ENCODE results near the gene PITHD1.
"Not testable (repeated sequence)": the region's sequence is repeated elsewhere in the genome, so short reads cannot be mapped to it uniquely, and the experiment has no call there.

The PITHD1 gene

GRCh38 chr1:23774174-23774880, 3.9 kb upstream of the PITHD1 start:
- DNase-seq = no peak

- no peak for DNase-seq
Observed at GRCh38 chr1:23776217-23776616, 2.0 kb upstream of the PITHD1 start.

GRCh38 chr1:23779826-23780371, 1.7 kb downstream of the PITHD1 start:
- no peak for DNase-seq

- not testable (repeated sequence) for DNase-seq
Observed at GRCh38 chr1:23783141-23783540, 4.9 kb downstream of the PITHD1 start.

GRCh38 chr1:23784846-23785245, 6.6 kb downstream of the PITHD1 start:
- DNase-seq = no peak

- no peak for DNase-seq
Observed at GRCh38 chr1:23787701-23788100, 9.5 kb downstream of the PITHD1 start.

GRCh38 chr1:23788695-23789094, 10.5 kb downstream of the PITHD1 start:
- DNase-seq = no peak

GRCh38 chr1:23790696-23791515, 12.7 kb downstream of the PITHD1 start, which contains the start of gene LYPLA2:
Gene LYPLA2, plus strand, starts transcription at chr1:23791145. Its CDS starts 1,538 bp downstream, at chr1:23792683.
- DNase-seq = peak; percentile 72 to 82

- no peak for DNase-seq
Observed at GRCh38 chr1:23791516-23792047, 13.4 kb downstream of the PITHD1 start.

GRCh38 chr1:23792151-23792945, 14.1 kb downstream of the PITHD1 start:
- no peak for DNase-seq

GRCh38 chr1:23793018-23793781, 15.0 kb downstream of the PITHD1 start:
- DNase-seq = no peak

- DNase-seq = no peak
Observed at GRCh38 chr1:23793861-23794731, 15.9 kb downstream of the PITHD1 start.

- DNase-seq = not testable (repeated sequence)
Observed at GRCh38 chr1:23794732-23795182, 16.5 kb downstream of the PITHD1 start.

GRCh38 chr1:23795676-23796465, 17.7 kb downstream of the PITHD1 start:
- DNase-seq = no peak

- DNase-seq = no peak
Observed at GRCh38 chr1:23796466-23797271, 18.5 kb downstream of the PITHD1 start.

- no peak for DNase-seq
Observed at GRCh38 chr1:23797478-23798448, 19.5 kb downstream of the PITHD1 start.

- DNase-seq = no peak
Observed at GRCh38 chr1:23798662-23799142, 20.5 kb downstream of the PITHD1 start.

GRCh38 chr1:23799255-23799569, 21.0 kb downstream of the PITHD1 start:
- no peak for DNase-seq

Data from AML-193 (cell line).